OCI-LY1 (cell line): Measurements from ENCODE around the gene RABEPK.
"Not testable (repeated sequence)": the region's sequence is repeated elsewhere in the genome, so short reads cannot be mapped to it uniquely, and the experiment has no call there.

ENCODE experiments used
- H2AFZ ChIP-seq: fragments of 200-600 bp; sonication (generic), shearing (Covaris generic); 2 replicates; pipeline ENCODE4 v1.6.0; 2014; ENCODE audit warnings: antibody characterized with exemption, mild to moderate bottlenecking, low read length
- H3F3A ChIP-seq: fragments of 200-600 bp; sonication (generic), shearing (Covaris generic); 2 replicates; pipeline ENCODE4 v1.6.0; 2014; ENCODE audit warnings: mild to moderate bottlenecking, antibody characterized with exemption, low read length, moderate library complexity; ENCODE audit not compliant: insufficient read depth
- H3K27ac ChIP-seq: fragments of 200-600 bp; sonication (generic); 2 replicates; pipeline ENCODE4 v1.5.1; 2014; ENCODE audit warnings: low read length, mixed run types, mild to moderate bottlenecking, low read depth; ENCODE audit not compliant: poor library complexity, severe bottlenecking
- H3K27me3 ChIP-seq: fragments of 200-600 bp; sonication (generic); 2 replicates; pipeline ENCODE4 v1.6.0; 2014; ENCODE audit warnings: antibody characterized with exemption, mild to moderate bottlenecking, low read length, moderate library complexity; ENCODE audit not compliant: insufficient read depth
- H3K36me3 ChIP-seq: fragments of 200-600 bp; sonication (generic); 2 replicates; pipeline ENCODE4 v1.6.1; 2014; ENCODE audit warnings: mild to moderate bottlenecking, antibody characterized with exemption, low read length, moderate library complexity, mixed read lengths; ENCODE audit not compliant: insufficient read depth
- H3K4me1 ChIP-seq: fragments of 200-600 bp; sonication (generic); 2 replicates; pipeline ENCODE4 v1.5.1; 2014; ENCODE audit warnings: mild to moderate bottlenecking, low read length, moderate library complexity; ENCODE audit not compliant: insufficient read depth, severe bottlenecking
- H3K4me2 ChIP-seq: fragments of 200-600 bp; sonication (generic), shearing (Covaris generic); 2 replicates; pipeline ENCODE4 v1.6.1; 2014; ENCODE audit warnings: low read length
- H3K4me3 ChIP-seq: fragments of 200-600 bp; sonication (generic); 2 replicates; pipeline ENCODE4 v1.5.1; 2014; ENCODE audit warnings: low read length, low read depth, mild to moderate bottlenecking, mixed read lengths; ENCODE audit not compliant: poor library complexity, severe bottlenecking
- H3K79me2 ChIP-seq: fragments of 200-600 bp; shearing (Covaris generic); 2 replicates; pipeline ENCODE4 v1.6.1; 2016; ENCODE audit warnings: mixed run types, low read length, mixed read lengths; ENCODE audit not compliant: insufficient read depth
- H3K9ac ChIP-seq: fragments of 200-600 bp; sonication (generic), shearing (Covaris generic); 2 replicates; pipeline ENCODE4 v1.6.1; 2014; ENCODE audit warnings: mild to moderate bottlenecking, low read length, mixed read lengths
- H3K9me2 ChIP-seq: fragments of 200-600 bp; sonication (generic), shearing (Covaris generic); 2 replicates; pipeline ENCODE4 v1.6.1; 2014; ENCODE audit warnings: low read depth, mild to moderate bottlenecking, low read length, mixed read lengths
- H3K9me3 ChIP-seq: fragments of 200-600 bp; shearing (Covaris generic); 2 replicates; pipeline ENCODE4 v1.6.1; 2014; ENCODE audit warnings: low read length, mixed read lengths
- H4K20me1 ChIP-seq: fragments of 200-600 bp; sonication (generic), shearing (Covaris generic); 2 replicates; pipeline ENCODE4 v1.6.0; 2016; ENCODE audit warnings: mild to moderate bottlenecking, low read length; ENCODE audit not compliant: insufficient read depth
- EZH2 ChIP-seq: fragments of 200-600 bp; sonication (generic), shearing (Covaris generic); IDR thresholded peaks from 2 replicates; pipeline ENCODE4 v1.8.0; 2017; ENCODE audit warnings: borderline replicate concordance, mixed run types, mild to moderate bottlenecking, antibody characterized with exemption, low read length, moderate library complexity, mixed read lengths
- TF ChIP-seq, protein P1 (sequence below): fragments of 200-600 bp; sonication (generic), shearing (Covaris generic); IDR thresholded peaks from 2 replicates; pipeline ENCODE4 v1.5.1; 2017; ENCODE audit warnings: mild to moderate bottlenecking, antibody characterized with exemption, low read length, moderate library complexity, mixed read lengths

Gene RABEPK

DNA sequence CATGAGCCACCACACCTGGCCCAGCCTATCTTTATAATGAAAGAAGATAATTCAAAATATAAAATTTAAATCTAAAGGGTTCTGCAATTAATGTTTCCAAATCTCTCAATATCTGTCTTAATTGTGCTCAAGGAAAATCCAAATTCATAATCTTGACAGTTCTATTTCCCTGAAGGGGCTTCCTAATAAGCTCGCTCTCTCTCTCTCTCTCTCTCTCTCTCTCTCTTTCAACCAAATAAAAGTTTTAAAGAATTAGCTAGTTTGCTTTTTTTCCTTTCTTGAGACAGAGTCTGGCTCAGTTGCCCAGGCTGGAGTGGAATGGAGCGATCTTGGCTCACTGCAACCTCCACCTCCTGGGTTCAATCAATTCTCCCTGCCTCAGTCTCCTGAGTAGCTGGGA, 43.8 kb upstream of the RABEPK start:
- Histone ChIP-seq H3F3A (no peaks in the 10 kb centered on the region), H3K79me2 (no peaks in the 10 kb centered on the region), H4K20me1 (no peaks in the 10 kb centered on the region), H3K27ac (no peak overlapping the region), H3K4me1 (no peaks in the 10 kb centered on the region), H3K4me2 (no peak overlapping the region), H3K9me2 (no peaks in the 10 kb centered on the region), H3K4me3 (no peak overlapping the region), H2AFZ (no peak overlapping the region), H3K9ac (no peak overlapping the region), H3K27me3 (no peaks in the 10 kb centered on the region), H3K9me3 (no peaks in the 10 kb centered on the region), H3K36me3 (peaks cover 47% of the 10 kb centered on the region)
- no peak for TF ChIP-seq EZH2
- TF ChIP-seq, protein P1, sequence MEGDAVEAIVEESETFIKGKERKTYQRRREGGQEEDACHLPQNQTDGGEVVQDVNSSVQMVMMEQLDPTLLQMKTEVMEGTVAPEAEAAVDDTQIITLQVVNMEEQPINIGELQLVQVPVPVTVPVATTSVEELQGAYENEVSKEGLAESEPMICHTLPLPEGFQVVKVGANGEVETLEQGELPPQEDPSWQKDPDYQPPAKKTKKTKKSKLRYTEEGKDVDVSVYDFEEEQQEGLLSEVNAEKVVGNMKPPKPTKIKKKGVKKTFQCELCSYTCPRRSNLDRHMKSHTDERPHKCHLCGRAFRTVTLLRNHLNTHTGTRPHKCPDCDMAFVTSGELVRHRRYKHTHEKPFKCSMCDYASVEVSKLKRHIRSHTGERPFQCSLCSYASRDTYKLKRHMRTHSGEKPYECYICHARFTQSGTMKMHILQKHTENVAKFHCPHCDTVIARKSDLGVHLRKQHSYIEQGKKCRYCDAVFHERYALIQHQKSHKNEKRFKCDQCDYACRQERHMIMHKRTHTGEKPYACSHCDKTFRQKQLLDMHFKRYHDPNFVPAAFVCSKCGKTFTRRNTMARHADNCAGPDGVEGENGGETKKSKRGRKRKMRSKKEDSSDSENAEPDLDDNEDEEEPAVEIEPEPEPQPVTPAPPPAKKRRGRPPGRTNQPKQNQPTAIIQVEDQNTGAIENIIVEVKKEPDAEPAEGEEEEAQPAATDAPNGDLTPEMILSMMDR: no peak

DNA sequence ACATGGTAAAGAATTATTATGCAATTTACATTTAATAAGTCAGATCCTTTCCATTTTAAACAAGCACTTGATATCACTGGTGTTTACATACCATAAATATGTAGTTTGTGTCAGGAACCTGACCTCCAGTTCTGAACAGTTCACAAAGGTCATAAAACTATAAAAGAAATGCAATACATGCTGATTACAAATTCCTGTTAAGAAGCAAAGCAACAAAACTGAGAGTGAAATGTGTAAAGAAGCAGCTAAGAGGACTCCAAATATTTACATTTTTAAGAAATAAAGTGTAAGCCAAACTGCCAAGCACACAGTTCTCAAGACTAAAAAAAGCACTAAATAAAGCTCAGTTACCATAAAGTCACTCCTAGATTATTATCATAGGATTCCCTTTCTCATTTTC, 39.6 kb upstream of the RABEPK start:
- Histone ChIP-seq H3F3A (no peaks in the 10 kb centered on the region), H3K9ac (no peak overlapping the region), H3K27me3 (no peaks in the 10 kb centered on the region), H2AFZ (no peak overlapping the region), H3K9me2 (no peaks in the 10 kb centered on the region), H3K79me2 (no peaks in the 10 kb centered on the region), H3K9me3 (no peaks in the 10 kb centered on the region), H3K4me3 (no peak overlapping the region), H3K36me3 (peaks cover 16% of the 10 kb centered on the region), H3K4me2 (no peak overlapping the region), H4K20me1 (no peaks in the 10 kb centered on the region), H3K27ac (no peak overlapping the region), H3K4me1 (no peaks in the 10 kb centered on the region)
- TF ChIP-seq, protein P1: no peak
- no peak for TF ChIP-seq EZH2

DNA sequence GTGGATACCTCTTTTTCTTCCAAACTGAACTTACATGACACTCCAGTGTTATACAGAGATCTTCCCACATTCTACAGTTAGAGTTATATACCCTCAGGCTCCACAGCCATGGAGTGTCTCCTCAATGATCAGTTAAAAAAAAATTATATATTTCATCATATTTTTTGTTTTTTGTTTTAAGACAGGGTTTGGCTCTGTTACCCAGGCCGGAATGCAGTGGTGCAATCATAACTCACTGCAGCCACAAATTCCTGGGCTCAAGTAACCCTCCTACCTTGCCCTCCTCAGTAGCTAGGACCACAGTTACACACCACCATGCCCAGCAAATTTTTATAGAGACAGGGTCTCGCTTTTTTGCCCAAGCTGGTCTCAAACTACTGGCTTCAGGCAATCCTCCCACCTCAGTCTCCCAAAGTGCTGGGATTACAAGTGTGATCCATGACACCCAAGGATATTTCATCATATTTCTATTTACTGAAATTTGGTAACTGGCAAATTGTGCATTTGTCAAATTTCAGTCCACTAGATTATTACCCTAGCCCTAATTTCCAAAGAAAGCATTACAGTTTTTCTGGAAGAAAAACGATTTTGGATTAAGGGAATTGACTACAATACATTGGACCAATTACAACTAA, 38.9 kb upstream of the RABEPK start:
- H3K4me2 ChIP-seq: no peak overlapping the region
- no peaks in the 10 kb centered on the region for H4K20me1 ChIP-seq
- H3F3A ChIP-seq: no peaks in the 10 kb centered on the region
- peaks cover 16% of the 10 kb centered on the region for H3K36me3 ChIP-seq
- TF ChIP-seq, protein P1: no peak
- TF ChIP-seq EZH2: no peak
- no peak overlapping the region for H3K4me3 ChIP-seq
- no peak overlapping the region for H2AFZ ChIP-seq
- no peaks in the 10 kb centered on the region for H3K9me2 ChIP-seq
- H3K27ac ChIP-seq: no peak overlapping the region
- H3K9ac ChIP-seq: no peak overlapping the region
- no peaks in the 10 kb centered on the region for H3K27me3 ChIP-seq
- no peaks in the 10 kb centered on the region for H3K4me1 ChIP-seq
- H3K9me3 ChIP-seq: no peaks in the 10 kb centered on the region
- no peaks in the 10 kb centered on the region for H3K79me2 ChIP-seq

DNA sequence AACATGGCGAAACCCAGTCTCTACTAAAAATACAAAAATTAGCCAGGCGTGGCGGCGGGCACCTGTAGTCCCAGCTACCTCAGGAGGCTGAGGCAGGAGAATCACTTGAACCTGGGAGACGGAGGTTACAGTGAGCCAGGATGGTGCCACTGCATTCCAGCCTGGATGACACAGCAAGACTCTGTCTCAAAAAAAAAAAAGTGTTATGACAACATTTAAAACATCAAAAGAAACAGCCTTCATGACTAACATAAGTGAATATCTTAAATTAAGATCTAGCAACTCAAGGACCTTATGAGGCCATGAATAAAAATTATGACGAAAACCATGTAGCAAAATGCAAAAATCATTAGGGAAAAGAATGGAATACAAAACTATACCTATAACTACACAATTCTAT, 37.5 kb upstream of the RABEPK start:
- H3K27me3 ChIP-seq, H3K9me3 ChIP-seq, H3K79me2 ChIP-seq, H4K20me1 ChIP-seq, H3K4me3 ChIP-seq, H3K9ac ChIP-seq, H3K4me2 ChIP-seq, H3K4me1 ChIP-seq, H3F3A ChIP-seq, H2AFZ ChIP-seq, H3K9me2 ChIP-seq, H3K27ac ChIP-seq: not testable (repeated sequence)
- H3K36me3 ChIP-seq: peaks cover 16% of the 10 kb centered on the region
